Omental fat pad (tissue), 4 donors: ENCODE measurements around the gene TAS1R1. TPM values are rescaled to one million over a fixed set of nuclear protein-coding genes. Genes with fewer than 3 reads are reported as not detected.

ENCODE experiments used
- ATAC-seq: fragments of 150-250 bp; one replicate; pipeline ENCODE4 v1.9.1; 2016; ENCODE audit warnings: mild to moderate bottlenecking, moderate library complexity; ENCODE audit not compliant: low FRiP score
- DNase-seq: peaks from one replicate; pipeline ENCODE4 v3.0.0-alpha.2; 2019; ENCODE audit warnings: low spot score
- CTCF ChIP-seq, 3 donors: fragments of 450-650 bp; IDR thresholded peaks; one replicate each; pipeline ENCODE4 v1.5.1; 2016 to 2017; ENCODE audit warnings: antibody characterized with exemption in 3 of 3, mild to moderate bottlenecking in 3 of 3, moderate library complexity in 2 of 3
- total RNA-seq, 4 donors: library from RNA; depleted of rRNA; stranded (reverse); fragments of >200 nt; gene quantifications; one replicate each; pipeline ENCODE4 v1.1.0, GENCODE V29; 2016

The TAS1R1 gene
- total RNA-seq, 4 donors from 2014 or later, result 0.19 TPM; not detected in 3

GRCh38 chr1:6579374-6580118 is 24.4 kb downstream of the TAS1R1 start, which contains the start of gene ZBTB48:
TSS of gene ZBTB48 (plus strand) at chr1:6579994. CDS start at chr1:6580610, 616 bp downstream.
- ATAC-seq, result peak; percentile 94
- TF ChIP-seq CTCF (IDR thresholded peaks at IDR 0.05), result no peak

GRCh38 chr1:6580119-6580592 is 25.0 kb downstream of the TAS1R1 start:
- ATAC-seq (peak; percentile 30), DNase-seq (no peak)
- no peak for TF ChIP-seq CTCF (IDR thresholded peaks at IDR 0.05)

More at GRCh38 chr1:6579374-6580118, 24.4 kb downstream of the TAS1R1 start, which contains the start of gene ZBTB48:
- DNase-seq, result peak; percentile 98

- ATAC-seq (no peak), DNase-seq (no peak)
- no peak for TF ChIP-seq CTCF (IDR thresholded peaks at IDR 0.05)
Observed at GRCh38 chr1:6580593-6581409, 25.7 kb downstream of the TAS1R1 start.

GRCh38 chr1:6581561-6582305 is 26.6 kb downstream of the TAS1R1 start:
- DNase-seq (no peak), ATAC-seq (no peak)
- TF ChIP-seq CTCF (IDR thresholded peaks at IDR 0.05), result no peak

GRCh38 chr1:6582370-6582769 is 27.3 kb downstream of the TAS1R1 start:
- DNase-seq (no peak), ATAC-seq (no peak)
- no peak for TF ChIP-seq CTCF (IDR thresholded peaks at IDR 0.05)

- TF ChIP-seq CTCF (IDR thresholded peaks at IDR 0.05), result no peak
- ATAC-seq, result no peak
- DNase-seq, result no peak
Observed at GRCh38 chr1:6584126-6585080, 29.3 kb downstream of the TAS1R1 start.
